GM23338 (cell line): ENCODE measurements around the gene THY1. TPM values are rescaled to one million over a fixed set of nuclear protein-coding genes. Genes with fewer than 3 reads are reported as not detected.

Experiments
- ATAC-seq: fragments of 200-7000 bp; cut with Tn5 transposase; 3 replicates; pipeline ENCODE4 v1.9.1; 2020
- DNase-seq: peaks from one replicate; pipeline ENCODE4 v3.0.0-alpha.2; 2015; ENCODE audit warnings: low spot score
- H2AFZ ChIP-seq: fragments of 200-600 bp; sonication (generic); 2 replicates; pipeline ENCODE4 v1.8.0; 2016; ENCODE audit warnings: antibody characterized with exemption, mild to moderate bottlenecking, moderate library complexity
- H3F3A ChIP-seq: fragments of 200-600 bp; sonication (generic); replicated peaks from 2 replicates; pipeline ENCODE4 v1.8.0; 2017; ENCODE audit warnings: antibody characterized with exemption, mixed run types, low read depth
- H3K27ac ChIP-seq: fragments of 200-600 bp; sonication (generic); 2 replicates; pipeline ENCODE4 v1.6.1; 2016; ENCODE audit warnings: low read depth
- H3K27me3 ChIP-seq: fragments of 200-600 bp; sonication (generic); 2 replicates; pipeline ENCODE4 v1.8.0; 2016; ENCODE audit warnings: mild to moderate bottlenecking, mixed run types, moderate library complexity; ENCODE audit not compliant: insufficient read depth
- H3K36me3 ChIP-seq: fragments of 200-600 bp; sonication (generic); 2 replicates; pipeline ENCODE4 v1.8.0; 2016; ENCODE audit warnings: mild to moderate bottlenecking; ENCODE audit not compliant: insufficient read depth
- H3K4me1 ChIP-seq: fragments of 200-600 bp; sonication (generic); 2 replicates; pipeline ENCODE4 v1.8.0; 2016; ENCODE audit warnings: mild to moderate bottlenecking, moderate library complexity; ENCODE audit not compliant: insufficient read depth
- H3K4me2 ChIP-seq: fragments of 200-600 bp; sonication (generic); 2 replicates; pipeline ENCODE4 v1.7.1; 2017; ENCODE audit warnings: mixed run types
- H3K4me3 ChIP-seq: fragments of 200-600 bp; sonication (generic); 2 replicates; pipeline ENCODE4 v1.6.1; 2016; ENCODE audit warnings: mixed run types
- H3K79me2 ChIP-seq: fragments of 200-600 bp; sonication (generic); replicated peaks from 2 replicates; pipeline ENCODE4 v1.8.0; 2017; ENCODE audit warnings: mild to moderate bottlenecking; ENCODE audit not compliant: insufficient read depth
- H3K9me2 ChIP-seq: fragments of 200-600 bp; sonication (generic); 2 replicates; pipeline ENCODE4 v1.8.0; 2017; ENCODE audit not compliant: insufficient read depth
- H4K20me1 ChIP-seq: fragments of 200-600 bp; sonication (generic); replicated peaks from 2 replicates; pipeline ENCODE4 v1.8.0; 2017; ENCODE audit warnings: mild to moderate bottlenecking; ENCODE audit not compliant: insufficient read depth
- H3K27ac Mint-ChIP-seq: 2 replicates; pipeline ENCODE4 v1.8.0; 2020; ENCODE audit warnings: inconsistent platforms, mild to moderate bottlenecking, moderate library complexity, mixed read lengths
- H3K27me3 Mint-ChIP-seq: 3 replicates; pipeline ENCODE4 v1.8.0; 2022; ENCODE audit warnings: low read depth, mild to moderate bottlenecking, moderate library complexity, mixed read lengths, inconsistent platforms; ENCODE audit not compliant: insufficient read depth, poor library complexity
- H3K36me3 Mint-ChIP-seq: 3 replicates; pipeline ENCODE4 v1.8.0; 2021; ENCODE audit warnings: low read depth, mild to moderate bottlenecking, inconsistent platforms, moderate library complexity, mixed read lengths
- H3K4me1 Mint-ChIP-seq: 3 replicates; pipeline ENCODE4 v1.8.0; 2020; ENCODE audit warnings: mild to moderate bottlenecking, inconsistent platforms, mixed read lengths
- H3K4me3 Mint-ChIP-seq: 3 replicates; pipeline ENCODE4 v1.8.0; 2021; ENCODE audit warnings: moderate library complexity, mild to moderate bottlenecking, inconsistent platforms, mixed read lengths
- H3K9me3 Mint-ChIP-seq: 3 replicates; pipeline ENCODE4 v1.8.0; 2020; ENCODE audit warnings: moderate library complexity, mild to moderate bottlenecking, inconsistent platforms, mixed read lengths
- CREB1 ChIP-seq: fragments of 250-450 bp; sonication (Bioruptor Pico); IDR thresholded peaks from 2 replicates; pipeline ENCODE4 v1.5.0; 2020; ENCODE audit warnings: low read depth, mild to moderate bottlenecking, moderate library complexity
- EZH2 ChIP-seq: fragments of 200-600 bp; sonication (generic); IDR thresholded peaks from one replicate; pipeline ENCODE4 v1.8.0; 2017; ENCODE audit warnings: antibody characterized with exemption, mild to moderate bottlenecking, low read depth; ENCODE audit not compliant: unreplicated experiment
- EZH2phosphoT487 ChIP-seq: fragments of 200-600 bp; sonication (generic); IDR thresholded peaks from one replicate; pipeline ENCODE4 v1.8.1; 2018; ENCODE audit warnings: antibody characterized with exemption; ENCODE audit not compliant: unreplicated experiment
- JUNB ChIP-seq: IDR thresholded peaks from one replicate; pipeline ENCODE4 v1.6.1; 2016; ENCODE audit warnings: antibody characterized with exemption; ENCODE audit not compliant: unreplicated experiment
- NANOG ChIP-seq: IDR thresholded peaks from 2 replicates; pipeline ENCODE4 v1.6.1; 2016; ENCODE audit warnings: antibody characterized with exemption, borderline replicate concordance
- POLR2AphosphoS5 ChIP-seq: IDR thresholded peaks from 2 replicates; pipeline ENCODE4 v1.6.1; 2016; ENCODE audit warnings: antibody characterized with exemption, low read depth
- STAT1 ChIP-seq: IDR thresholded peaks from one replicate; pipeline ENCODE4 v1.6.1; 2016; ENCODE audit warnings: antibody characterized with exemption; ENCODE audit not compliant: unreplicated experiment
- ZNF114 ChIP-seq: fragments of 250-450 bp; sonication (Bioruptor Pico); IDR thresholded peaks from 2 replicates; pipeline ENCODE4 v1.5.0; 2020; ENCODE audit warnings: mild to moderate bottlenecking, moderate library complexity
- ZNF331 ChIP-seq: fragments of 250-450 bp; sonication (Bioruptor Pico); IDR thresholded peaks from 2 replicates; pipeline ENCODE4 v1.5.0; 2020; ENCODE audit warnings: low read depth, mild to moderate bottlenecking, moderate library complexity
- polyA plus RNA-seq: library from polyadenylated mRNA; unstranded; fragments of >200 nt; fragmentation: Nextera tagmentation; extraction: Ambion mirVana; gene quantifications from 2 replicates; pipeline ENCODE4 v1.2.1, GENCODE V29; 2016
- total RNA-seq: library from RNA; depleted of rRNA; stranded (reverse); fragments of >200 nt; shearing (Covaris generic); gene quantifications from 2 replicates; pipeline ENCODE4 v1.2.3, GENCODE V29; 2014
- TF ChIP-seq, protein P1 (sequence below), 2 experiments: fragments of 200-600 bp in 1 of 2; sonication (generic) in 1 of 2; conservative IDR thresholded peaks; 2 replicates each; pipeline versions ENCODE4 v1.5.1 to v1.6.1; 2016 to 2017; ENCODE audit warnings: antibody characterized with exemption in 2 of 2, low read depth in 2 of 2, mild to moderate bottlenecking in 2 of 2, moderate library complexity in 1 of 2
- TF ChIP-seq, protein P2 (sequence below): IDR thresholded peaks from 2 replicates; pipeline ENCODE4 v1.6.1; 2016; ENCODE audit warnings: antibody characterized with exemption
- TF ChIP-seq, protein P3 (sequence below): fragments of 250-450 bp; sonication (Bioruptor Pico); IDR thresholded peaks from 2 replicates; pipeline ENCODE4 v1.5.0; 2020; ENCODE audit warnings: mild to moderate bottlenecking, moderate library complexity
- TF ChIP-seq, protein P4 (sequence below): IDR thresholded peaks from one replicate; pipeline ENCODE4 v1.6.1; 2018; ENCODE audit warnings: antibody characterized with exemption; ENCODE audit not compliant: unreplicated experiment

The THY1 gene
- total and polyA plus RNA-seq, 2 experiments from 2014 or later: 490 to 597 TPM

DNA sequence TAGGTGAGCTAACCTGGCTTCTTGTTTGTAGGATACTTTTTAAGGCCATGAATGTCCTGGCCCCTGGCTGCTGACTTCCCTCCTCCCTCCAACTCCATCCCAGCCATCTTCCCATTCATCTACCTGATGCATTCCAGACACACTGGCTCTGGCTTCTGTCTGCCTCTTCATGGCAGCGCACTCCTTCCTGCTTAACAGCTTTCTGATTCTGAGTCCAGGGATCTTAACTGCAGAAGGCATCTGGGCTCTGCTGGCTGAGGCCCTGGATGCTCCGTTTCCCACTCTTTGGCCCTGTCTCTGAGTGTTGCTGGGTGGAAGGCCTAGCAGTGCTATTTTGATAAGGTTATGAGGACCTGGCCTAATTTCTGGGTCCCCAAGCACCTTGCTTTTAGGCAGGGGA lies 1.8 kb upstream of the THY1 start:
- Mint-ChIP-seq H3K27ac (no peak overlapping the region), H3K9me3 (peaks cover 3% of the 10 kb centered on the region; the same call in 1 of the 3 replicates), H3K4me3 (peak overlapping the region; percentile 15; the same call in 1 of the 3 replicates), H3K4me1 (peaks cover 51% of the 10 kb centered on the region), H3K27me3 (peaks cover 28% of the 10 kb centered on the region), H3K36me3 (peaks cover 29% of the 10 kb centered on the region)
- H3K4me1 ChIP-seq: peaks cover 33% of the 10 kb centered on the region
- peaks cover 38% of the 10 kb centered on the region for H3K79me2 ChIP-seq
- no peak overlapping the region for H2AFZ ChIP-seq
- TF ChIP-seq STAT1: no peak
- TF ChIP-seq, protein P1, sequence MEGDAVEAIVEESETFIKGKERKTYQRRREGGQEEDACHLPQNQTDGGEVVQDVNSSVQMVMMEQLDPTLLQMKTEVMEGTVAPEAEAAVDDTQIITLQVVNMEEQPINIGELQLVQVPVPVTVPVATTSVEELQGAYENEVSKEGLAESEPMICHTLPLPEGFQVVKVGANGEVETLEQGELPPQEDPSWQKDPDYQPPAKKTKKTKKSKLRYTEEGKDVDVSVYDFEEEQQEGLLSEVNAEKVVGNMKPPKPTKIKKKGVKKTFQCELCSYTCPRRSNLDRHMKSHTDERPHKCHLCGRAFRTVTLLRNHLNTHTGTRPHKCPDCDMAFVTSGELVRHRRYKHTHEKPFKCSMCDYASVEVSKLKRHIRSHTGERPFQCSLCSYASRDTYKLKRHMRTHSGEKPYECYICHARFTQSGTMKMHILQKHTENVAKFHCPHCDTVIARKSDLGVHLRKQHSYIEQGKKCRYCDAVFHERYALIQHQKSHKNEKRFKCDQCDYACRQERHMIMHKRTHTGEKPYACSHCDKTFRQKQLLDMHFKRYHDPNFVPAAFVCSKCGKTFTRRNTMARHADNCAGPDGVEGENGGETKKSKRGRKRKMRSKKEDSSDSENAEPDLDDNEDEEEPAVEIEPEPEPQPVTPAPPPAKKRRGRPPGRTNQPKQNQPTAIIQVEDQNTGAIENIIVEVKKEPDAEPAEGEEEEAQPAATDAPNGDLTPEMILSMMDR (conservative IDR thresholded peaks at IDR 0.05; ENCODE audit: low read depth in 2 of 2): no peak
- TF ChIP-seq EZH2phosphoT487: no peak
- TF ChIP-seq ZNF331 (CRISPR knock-in tag): no peak
- TF ChIP-seq, protein P2, sequence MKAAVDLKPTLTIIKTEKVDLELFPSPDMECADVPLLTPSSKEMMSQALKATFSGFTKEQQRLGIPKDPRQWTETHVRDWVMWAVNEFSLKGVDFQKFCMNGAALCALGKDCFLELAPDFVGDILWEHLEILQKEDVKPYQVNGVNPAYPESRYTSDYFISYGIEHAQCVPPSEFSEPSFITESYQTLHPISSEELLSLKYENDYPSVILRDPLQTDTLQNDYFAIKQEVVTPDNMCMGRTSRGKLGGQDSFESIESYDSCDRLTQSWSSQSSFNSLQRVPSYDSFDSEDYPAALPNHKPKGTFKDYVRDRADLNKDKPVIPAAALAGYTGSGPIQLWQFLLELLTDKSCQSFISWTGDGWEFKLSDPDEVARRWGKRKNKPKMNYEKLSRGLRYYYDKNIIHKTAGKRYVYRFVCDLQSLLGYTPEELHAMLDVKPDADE: no peak
- TF ChIP-seq NANOG: no peak
- no peak for TF ChIP-seq ZNF114 (CRISPR knock-in tag)
- no peak for TF ChIP-seq POLR2AphosphoS5
- no peak for TF ChIP-seq EZH2
- TF ChIP-seq, protein P3, sequence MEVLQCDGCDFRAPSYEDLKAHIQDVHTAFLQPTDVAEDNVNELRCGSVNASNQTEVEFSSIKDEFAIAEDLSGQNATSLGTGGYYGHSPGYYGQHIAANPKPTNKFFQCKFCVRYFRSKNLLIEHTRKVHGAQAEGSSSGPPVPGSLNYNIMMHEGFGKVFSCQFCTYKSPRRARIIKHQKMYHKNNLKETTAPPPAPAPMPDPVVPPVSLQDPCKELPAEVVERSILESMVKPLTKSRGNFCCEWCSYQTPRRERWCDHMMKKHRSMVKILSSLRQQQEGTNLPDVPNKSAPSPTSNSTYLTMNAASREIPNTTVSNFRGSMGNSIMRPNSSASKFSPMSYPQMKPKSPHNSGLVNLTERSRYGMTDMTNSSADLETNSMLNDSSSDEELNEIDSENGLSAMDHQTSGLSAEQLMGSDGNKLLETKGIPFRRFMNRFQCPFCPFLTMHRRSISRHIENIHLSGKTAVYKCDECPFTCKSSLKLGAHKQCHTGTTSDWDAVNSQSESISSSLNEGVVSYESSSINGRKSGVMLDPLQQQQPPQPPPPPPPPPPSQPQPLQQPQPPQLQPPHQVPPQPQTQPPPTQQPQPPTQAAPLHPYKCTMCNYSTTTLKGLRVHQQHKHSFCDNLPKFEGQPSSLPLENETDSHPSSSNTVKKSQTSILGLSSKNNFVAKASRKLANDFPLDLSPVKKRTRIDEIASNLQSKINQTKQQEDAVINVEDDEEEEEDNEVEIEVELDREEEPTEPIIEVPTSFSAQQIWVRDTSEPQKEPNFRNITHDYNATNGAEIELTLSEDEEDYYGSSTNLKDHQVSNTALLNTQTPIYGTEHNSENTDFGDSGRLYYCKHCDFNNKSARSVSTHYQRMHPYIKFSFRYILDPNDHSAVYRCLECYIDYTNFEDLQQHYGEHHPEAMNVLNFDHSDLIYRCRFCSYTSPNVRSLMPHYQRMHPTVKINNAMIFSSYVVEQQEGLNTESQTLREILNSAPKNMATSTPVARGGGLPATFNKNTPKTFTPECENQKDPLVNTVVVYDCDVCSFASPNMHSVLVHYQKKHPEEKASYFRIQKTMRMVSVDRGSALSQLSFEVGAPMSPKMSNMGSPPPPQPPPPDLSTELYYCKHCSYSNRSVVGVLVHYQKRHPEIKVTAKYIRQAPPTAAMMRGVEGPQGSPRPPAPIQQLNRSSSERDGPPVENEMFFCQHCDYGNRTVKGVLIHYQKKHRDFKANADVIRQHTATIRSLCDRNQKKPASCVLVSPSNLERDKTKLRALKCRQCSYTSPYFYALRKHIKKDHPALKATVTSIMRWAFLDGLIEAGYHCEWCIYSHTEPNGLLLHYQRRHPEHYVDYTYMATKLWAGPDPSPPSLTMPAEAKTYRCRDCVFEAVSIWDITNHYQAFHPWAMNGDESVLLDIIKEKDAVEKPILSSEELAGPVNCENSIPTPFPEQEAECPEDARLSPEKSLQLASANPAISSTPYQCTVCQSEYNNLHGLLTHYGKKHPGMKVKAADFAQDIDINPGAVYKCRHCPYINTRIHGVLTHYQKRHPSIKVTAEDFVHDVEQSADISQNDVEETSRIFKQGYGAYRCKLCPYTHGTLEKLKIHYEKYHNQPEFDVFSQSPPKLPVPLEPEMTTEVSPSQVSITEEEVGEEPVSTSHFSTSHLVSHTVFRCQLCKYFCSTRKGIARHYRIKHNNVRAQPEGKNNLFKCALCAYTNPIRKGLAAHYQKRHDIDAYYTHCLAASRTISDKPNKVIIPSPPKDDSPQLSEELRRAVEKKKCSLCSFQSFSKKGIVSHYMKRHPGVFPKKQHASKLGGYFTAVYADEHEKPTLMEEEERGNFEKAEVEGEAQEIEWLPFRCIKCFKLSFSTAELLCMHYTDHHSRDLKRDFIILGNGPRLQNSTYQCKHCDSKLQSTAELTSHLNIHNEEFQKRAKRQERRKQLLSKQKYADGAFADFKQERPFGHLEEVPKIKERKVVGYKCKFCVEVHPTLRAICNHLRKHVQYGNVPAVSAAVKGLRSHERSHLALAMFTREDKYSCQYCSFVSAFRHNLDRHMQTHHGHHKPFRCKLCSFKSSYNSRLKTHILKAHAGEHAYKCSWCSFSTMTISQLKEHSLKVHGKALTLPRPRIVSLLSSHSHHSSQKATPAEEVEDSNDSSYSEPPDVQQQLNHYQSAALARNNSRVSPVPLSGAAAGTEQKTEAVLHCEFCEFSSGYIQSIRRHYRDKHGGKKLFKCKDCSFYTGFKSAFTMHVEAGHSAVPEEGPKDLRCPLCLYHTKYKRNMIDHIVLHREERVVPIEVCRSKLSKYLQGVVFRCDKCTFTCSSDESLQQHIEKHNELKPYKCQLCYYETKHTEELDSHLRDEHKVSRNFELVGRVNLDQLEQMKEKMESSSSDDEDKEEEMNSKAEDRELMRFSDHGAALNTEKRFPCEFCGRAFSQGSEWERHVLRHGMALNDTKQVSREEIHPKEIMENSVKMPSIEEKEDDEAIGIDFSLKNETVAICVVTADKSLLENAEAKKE (CRISPR knock-in tag): no peak
- TF ChIP-seq CREB1 (CRISPR knock-in tag): no peak
- TF ChIP-seq JUNB: no peak
- TF ChIP-seq, protein P4, sequence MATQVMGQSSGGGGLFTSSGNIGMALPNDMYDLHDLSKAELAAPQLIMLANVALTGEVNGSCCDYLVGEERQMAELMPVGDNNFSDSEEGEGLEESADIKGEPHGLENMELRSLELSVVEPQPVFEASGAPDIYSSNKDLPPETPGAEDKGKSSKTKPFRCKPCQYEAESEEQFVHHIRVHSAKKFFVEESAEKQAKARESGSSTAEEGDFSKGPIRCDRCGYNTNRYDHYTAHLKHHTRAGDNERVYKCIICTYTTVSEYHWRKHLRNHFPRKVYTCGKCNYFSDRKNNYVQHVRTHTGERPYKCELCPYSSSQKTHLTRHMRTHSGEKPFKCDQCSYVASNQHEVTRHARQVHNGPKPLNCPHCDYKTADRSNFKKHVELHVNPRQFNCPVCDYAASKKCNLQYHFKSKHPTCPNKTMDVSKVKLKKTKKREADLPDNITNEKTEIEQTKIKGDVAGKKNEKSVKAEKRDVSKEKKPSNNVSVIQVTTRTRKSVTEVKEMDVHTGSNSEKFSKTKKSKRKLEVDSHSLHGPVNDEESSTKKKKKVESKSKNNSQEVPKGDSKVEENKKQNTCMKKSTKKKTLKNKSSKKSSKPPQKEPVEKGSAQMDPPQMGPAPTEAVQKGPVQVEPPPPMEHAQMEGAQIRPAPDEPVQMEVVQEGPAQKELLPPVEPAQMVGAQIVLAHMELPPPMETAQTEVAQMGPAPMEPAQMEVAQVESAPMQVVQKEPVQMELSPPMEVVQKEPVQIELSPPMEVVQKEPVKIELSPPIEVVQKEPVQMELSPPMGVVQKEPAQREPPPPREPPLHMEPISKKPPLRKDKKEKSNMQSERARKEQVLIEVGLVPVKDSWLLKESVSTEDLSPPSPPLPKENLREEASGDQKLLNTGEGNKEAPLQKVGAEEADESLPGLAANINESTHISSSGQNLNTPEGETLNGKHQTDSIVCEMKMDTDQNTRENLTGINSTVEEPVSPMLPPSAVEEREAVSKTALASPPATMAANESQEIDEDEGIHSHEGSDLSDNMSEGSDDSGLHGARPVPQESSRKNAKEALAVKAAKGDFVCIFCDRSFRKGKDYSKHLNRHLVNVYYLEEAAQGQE: no peak
- ATAC-seq: no peak
- no peak overlapping the region for H3K27ac ChIP-seq
- H3K4me3 ChIP-seq: no peak overlapping the region
- H3F3A ChIP-seq: peaks cover 20% of the 10 kb centered on the region
- peaks cover 10% of the 10 kb centered on the region for H4K20me1 ChIP-seq
- peak overlapping the region; percentile 74; the same call in 1 of the 2 replicates for H3K4me2 ChIP-seq
- H3K9me2 ChIP-seq: peaks cover 3% of the 10 kb centered on the region; the same call in 1 of the 2 replicates
- H3K27me3 ChIP-seq: no peaks in the 10 kb centered on the region
- DNase-seq: no peak
- peaks cover 10% of the 10 kb centered on the region; the same call in 1 of the 2 replicates for H3K36me3 ChIP-seq
